ENCODE data around the gene UNC45A.
"Not testable (repeated sequence)": the region's sequence is repeated elsewhere in the genome, so short reads cannot be mapped to it uniquely, and the experiment has no call there.

DNA sequence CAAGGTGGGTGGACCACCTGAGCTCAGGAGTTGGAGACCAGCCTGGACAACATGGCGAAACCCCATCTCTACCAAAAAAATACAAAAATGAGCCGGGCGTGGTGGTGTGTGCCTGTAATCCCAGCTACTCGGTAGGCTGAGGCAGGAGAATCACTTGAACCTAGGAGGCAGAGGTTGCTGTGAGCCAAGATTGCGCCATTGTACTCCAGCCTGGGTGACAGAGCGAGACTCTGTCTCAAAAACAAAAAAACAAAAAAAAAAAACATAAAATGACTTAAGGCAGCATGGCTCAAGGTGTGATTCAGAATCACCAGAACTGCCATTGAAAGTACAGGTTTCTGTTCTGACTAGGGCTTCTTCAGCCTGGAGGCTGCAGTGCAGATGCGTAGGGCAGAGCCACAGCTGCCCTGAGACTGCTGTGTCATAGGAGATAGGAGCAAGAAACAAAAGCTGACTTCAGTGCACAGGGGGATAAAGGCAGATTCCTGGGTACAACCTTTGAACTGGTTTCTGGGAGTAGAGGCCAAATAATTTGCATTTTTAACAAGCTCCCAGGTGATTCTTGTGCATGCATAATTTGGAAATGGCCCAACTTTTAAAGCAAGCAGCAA, 12.3 kb upstream of the UNC45A start:
- TF ChIP-seq EZH2 (conservative IDR thresholded peaks at IDR 0.05; ENCODE audit: low read depth, low read length); TCF7L2 (IDR thresholded peaks at IDR 0.05; ENCODE audit: low read depth, low read length); ZNF530 (CRISPR knock-in tag; IDR thresholded peaks at IDR 0.05; ENCODE audit: low read depth); NFKB2 (CRISPR knock-in tag; IDR thresholded peaks at IDR 0.05; ENCODE audit: borderline replicate concordance): not testable (repeated sequence)

Data from HepG2 (cell line).